Right kidney (tissue), 1 donor: Measurements from ENCODE around the gene UCN.
"Not testable (repeated sequence)": the region's sequence is repeated elsewhere in the genome, so short reads cannot be mapped to it uniquely, and the experiment has no call there.

Experiments
- DNase-seq: peaks from one replicate; pipeline ENCODE4 v3.0.0-alpha.2; 2016

UCN gene

GRCh38 chr2:27315122-27315521, 6.9 kb upstream of the UCN start:
- DNase-seq, result no peak

DNA sequence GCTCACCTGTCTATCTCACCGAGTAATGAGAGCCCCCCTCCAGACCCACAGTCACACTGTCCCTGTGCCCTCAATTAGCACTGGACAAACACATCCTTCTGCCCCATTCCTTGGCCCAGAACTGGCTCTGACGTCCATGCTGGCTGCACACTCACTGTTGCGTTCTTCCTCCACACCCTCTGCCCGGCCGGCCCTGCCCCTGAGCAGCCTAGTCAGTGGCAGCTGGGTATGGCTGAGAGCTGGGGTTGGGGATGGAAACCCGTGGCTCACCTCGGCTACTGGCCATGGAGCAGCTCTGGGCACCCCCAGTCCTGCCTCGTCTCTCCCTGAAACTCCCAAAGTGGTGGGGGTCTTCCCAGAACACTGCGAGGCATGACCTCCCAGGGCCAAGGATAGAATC, 6.5 kb upstream of the UCN start:
- DNase-seq, result no peak

GRCh38 chr2:27313882-27314645, 5.8 kb upstream of the UCN start:
- DNase-seq, result no peak

DNA sequence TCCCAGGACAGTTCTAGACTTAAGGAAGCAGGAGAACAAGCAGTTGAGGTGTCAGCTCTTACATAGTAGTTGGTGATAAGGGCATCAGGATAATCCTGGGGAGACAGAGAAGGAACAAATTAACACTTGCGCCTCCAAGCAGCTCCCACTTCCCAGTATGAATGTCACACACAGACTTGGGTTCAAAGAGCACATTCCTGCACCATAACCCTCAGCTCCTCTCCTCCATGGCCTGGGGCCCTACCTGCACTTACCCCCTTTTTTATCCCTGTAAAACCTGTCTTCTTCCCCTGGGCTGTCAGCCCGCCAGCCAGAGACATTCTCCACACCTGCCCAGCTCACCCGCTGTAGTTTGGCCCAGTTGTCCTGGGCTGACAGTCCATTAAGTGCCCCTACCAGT, 3.9 kb upstream of the UCN start:
- no peak for DNase-seq

DNA sequence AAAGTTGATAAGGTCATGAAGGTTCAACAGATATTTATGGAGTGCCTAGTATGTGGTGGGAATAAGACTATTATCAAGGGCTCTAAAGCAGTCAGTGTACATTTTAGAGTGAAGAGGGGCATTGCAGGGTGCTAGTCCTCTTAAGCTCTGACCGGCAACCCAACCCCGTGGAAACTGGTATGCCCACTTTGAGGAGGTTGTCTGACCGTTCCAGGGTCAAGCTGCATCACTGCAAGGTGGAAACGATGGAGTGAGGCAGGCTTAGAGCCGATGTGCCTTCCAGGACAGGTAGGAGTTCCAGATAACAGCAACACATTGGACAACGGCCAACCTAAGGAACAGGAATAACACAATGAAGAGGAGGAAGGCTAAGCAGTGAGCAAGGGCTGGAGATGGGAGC, 1.4 kb upstream of the UCN start:
- no peak for DNase-seq

- DNase-seq, result peak; percentile 45
These were observed 493 bp downstream of the UCN start for GRCh38 chr2:27307545-27308358.

DNA sequence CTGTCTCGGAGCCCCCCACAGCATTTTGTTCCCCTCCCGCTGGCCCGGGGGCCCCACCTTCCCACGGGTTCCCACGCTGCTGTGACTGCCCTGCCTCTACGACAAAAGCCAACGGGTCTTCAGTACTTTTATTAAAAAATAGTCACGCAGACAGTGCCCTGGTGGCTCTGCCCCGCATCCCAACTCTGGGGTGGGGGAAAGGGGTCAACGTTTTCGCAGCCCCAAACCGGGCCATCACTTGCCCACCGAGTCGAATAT, 1.0 kb downstream of the UCN start:
- DNase-seq, result no peak

DNA sequence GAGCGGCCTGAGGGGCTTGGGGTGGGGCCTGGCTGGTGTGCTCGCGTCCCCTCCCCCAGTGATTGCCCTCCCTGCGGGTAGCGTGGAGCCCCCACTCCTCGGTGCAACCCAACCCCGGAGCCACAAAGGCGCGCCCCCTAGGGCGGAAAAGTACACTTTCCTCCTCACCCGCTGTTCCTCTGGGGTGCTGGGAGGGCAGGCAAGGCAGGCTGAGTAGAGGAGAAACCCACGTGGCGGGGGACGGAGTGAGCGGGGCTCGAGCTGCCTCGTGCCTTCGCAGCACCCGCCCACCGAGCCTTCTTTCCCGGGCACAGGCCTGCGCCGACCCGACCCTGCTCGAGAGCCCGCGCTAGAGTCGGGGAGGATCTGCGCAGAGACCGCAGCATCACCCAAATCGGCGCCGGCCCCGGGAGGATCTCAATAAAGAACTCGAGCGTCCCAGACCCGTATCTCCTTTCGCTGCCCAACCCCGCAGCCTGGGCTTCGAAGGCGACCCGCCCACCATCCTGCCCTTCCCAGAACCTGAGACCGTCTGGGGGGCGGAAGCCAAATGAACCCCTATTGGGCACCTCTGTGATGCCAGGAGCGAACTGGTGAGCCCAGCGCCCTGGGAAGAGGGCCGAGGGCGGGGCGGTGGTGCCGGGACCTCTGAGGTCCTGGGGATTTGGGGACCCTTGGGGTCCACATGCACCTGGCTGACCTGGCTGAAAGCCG, 1.5 kb downstream of the UCN start:
- DNase-seq, result peak; percentile 26

GRCh38 chr2:27306136-27306535, 2.1 kb downstream of the UCN start:
- DNase-seq, result no peak

DNA sequence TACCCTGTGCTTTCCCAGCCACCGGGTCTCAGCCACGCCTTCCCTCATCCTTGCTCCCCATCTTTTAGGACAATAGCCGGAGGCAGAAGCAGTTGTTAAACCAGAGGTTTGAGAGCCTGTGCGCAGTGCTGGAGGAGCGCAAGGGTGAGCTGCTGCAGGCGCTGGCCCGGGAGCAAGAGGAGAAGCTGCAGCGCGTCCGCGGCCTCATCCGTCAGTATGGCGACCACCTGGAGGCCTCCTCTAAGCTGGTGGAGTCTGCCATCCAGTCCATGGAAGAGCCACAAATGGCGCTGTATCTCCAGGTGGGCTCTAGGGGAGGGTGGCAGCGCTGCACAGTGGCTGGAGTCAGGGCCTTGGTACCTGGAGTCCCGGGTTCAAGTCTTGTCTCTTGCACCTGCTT, 2.7 kb downstream of the UCN start:
- no peak for DNase-seq

- no peak for DNase-seq
These were observed 3.6 kb downstream of the UCN start for GRCh38 chr2:27304488-27305240.

- DNase-seq, result peak; percentile 36
These were observed 4.9 kb downstream of the UCN start for GRCh38 chr2:27303093-27304025.

GRCh38 chr2:27300606-27301005, 7.6 kb downstream of the UCN start:
- not testable (repeated sequence) for DNase-seq

DNA sequence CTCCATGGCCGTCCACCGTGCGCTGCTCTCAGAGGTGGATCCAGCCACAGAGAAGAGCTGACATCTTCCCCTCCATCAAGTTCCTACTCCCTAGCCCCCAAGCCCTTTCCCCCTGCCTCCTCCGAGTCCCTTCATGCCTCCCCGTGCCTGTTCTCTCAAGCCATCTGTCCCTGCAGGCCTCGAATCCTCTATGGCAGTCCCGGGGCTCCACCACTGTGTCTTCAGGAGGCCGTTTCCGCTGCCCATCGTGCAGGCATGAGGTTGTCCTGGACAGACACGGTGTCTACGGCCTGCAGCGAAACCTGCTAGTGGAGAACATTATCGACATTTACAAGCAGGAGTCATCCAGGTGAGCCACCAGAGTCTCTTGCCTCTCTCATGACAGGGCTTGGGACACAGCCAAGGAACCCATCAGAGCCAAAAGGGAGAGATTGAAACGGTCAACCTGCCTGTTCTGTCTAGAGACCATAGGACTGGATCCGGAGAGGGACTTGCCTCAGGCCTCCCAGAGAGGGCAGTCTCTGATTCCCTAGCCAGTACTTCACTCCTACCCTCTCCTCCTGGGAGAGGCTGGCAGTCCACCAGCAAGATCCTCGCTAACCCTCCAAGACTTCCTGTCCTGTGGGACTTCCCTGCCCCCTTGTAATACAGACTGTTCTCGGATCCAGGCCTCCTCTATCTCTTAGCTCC, 9.7 kb downstream of the UCN start:
- DNase-seq, result no peak

- DNase-seq, result no peak
These were observed 11.1 kb downstream of the UCN start for GRCh38 chr2:27297195-27297594.

DNA sequence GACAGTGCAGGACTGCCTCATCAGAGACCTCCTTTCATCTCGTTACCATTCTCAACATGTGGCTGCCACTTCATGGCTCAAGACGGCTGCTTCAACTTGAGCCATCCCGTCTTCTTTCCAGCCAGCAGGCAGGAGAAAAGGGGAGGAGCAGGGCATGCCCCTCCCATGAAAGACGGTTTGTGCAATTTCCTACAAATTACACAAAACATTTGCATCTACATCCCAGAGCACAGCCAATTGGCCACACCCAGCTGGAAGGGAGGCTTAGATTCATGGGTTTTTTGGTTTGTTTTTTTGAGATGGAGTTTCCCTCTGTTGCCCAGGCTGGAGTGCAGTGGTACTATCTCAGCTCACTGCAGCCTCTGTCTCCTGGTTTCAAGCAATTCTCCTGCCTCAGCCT, 11.8 kb downstream of the UCN start:
- no peak for DNase-seq

DNA sequence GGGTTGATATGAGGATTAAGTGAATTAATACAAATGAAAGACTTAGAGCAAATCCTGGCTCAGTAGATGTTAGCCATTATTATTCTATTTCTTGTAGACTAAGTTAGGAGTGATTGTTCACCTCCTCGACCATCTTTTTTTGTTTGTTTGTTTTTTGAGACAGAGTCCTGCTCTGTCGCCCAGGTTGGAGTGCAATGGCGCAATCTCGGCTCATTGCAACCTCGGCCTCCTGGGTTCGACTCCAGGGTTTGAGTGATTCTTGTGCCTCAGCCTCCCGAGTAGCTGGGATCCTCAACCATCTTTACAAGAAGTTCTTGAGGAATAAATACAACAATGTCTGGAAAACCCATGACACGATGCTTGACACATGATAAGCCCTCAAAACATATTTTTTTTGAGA, 13.3 kb downstream of the UCN start:
- no peak for DNase-seq

GRCh38 chr2:27291865-27292264, 16.4 kb downstream of the UCN start:
- no peak for DNase-seq

- DNase-seq, result no peak
These were observed 17.7 kb downstream of the UCN start for GRCh38 chr2:27290549-27290948.

GRCh38 chr2:27288610-27289009, 19.6 kb downstream of the UCN start:
- no peak for DNase-seq

DNA sequence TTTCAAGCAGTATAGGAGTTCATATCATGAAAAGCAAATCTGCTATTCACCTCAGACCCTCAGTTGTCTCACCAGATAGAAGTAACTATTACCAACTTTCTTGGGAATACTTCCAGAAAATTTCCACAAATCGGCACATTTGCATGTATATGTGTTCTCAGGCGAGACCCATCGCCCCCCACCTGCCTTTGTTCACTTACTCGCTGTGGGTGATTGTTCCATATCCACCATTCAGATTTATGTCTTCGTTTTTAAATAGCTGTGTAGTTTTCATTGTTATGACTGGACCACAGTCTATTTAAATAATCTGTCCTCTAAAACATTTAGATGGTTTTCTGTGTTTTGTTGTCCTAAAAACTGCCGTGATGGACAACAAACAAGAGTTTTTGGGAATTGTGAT, 22.8 kb downstream of the UCN start:
- no peak for DNase-seq
